ENCODE measurements around the gene NR2F2. TPM values are rescaled to one million over a fixed set of nuclear protein-coding genes. Genes with fewer than 3 reads are reported as not detected.

Gene NR2F2
- total RNA-seq, 2 experiments from 2014 or later: not detected

DNA sequence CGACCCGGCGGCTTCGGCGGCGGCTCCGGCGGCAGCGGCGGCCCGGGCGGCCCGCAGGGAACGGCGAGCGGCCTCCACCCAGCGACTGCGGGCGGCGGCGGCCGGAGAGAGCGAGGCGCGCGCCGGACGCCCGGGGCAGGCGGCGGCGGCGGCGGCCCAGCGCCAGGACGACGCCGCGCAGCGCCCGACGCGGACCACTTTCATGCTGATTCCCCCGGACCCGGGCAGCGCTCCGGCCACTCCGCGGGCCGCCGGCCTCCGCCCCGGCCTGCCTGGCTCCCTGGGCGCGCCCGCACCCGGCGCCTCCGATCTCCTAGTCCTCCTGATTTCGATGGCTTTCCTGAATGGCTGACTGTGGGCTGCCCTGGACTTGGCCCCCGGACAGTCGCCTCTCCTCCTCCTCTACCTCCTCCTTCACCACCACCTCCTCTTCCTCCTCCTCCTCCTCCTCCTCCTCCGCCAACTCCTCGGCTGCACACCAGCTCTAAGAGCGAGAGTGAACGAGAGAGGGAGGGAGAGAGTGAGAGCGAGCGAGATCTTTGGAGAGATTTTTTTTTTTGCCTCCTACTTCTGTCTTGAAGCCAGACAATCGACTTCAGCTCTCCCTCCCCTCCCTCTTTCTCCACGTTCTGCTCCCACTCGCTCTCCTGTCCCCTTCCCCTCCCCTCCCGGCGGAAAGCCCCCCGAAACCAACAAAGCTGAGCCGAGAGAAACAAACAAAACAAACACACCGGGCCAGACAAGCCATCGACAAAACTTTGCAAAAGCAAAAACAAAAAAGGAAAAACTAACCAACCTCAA is 844 bp downstream of the NR2F2 start:
- Mint-ChIP-seq H3K27me3 (peaks cover 81% of the 10 kb centered on the region), H3K27ac (no peak overlapping the region), H3K4me3 (peak overlapping the region; percentile 35), H3K4me1 (ENCODE audit: low read depth) (peaks cover 16% of the 10 kb centered on the region), H3K9me3 (no peaks in the 10 kb centered on the region), H3K36me3 (ENCODE audit: low read depth) (peaks cover 3% of the 10 kb centered on the region)
- intact Hi-C loops (cut with micrococcal nuclease): no loop called here
- TF ChIP-seq, protein P1, sequence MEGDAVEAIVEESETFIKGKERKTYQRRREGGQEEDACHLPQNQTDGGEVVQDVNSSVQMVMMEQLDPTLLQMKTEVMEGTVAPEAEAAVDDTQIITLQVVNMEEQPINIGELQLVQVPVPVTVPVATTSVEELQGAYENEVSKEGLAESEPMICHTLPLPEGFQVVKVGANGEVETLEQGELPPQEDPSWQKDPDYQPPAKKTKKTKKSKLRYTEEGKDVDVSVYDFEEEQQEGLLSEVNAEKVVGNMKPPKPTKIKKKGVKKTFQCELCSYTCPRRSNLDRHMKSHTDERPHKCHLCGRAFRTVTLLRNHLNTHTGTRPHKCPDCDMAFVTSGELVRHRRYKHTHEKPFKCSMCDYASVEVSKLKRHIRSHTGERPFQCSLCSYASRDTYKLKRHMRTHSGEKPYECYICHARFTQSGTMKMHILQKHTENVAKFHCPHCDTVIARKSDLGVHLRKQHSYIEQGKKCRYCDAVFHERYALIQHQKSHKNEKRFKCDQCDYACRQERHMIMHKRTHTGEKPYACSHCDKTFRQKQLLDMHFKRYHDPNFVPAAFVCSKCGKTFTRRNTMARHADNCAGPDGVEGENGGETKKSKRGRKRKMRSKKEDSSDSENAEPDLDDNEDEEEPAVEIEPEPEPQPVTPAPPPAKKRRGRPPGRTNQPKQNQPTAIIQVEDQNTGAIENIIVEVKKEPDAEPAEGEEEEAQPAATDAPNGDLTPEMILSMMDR (IDR thresholded peaks at IDR 0.05): no peak
- DNase-seq: no peak
- POLR2A ChIA-PET: no interaction called here
- CTCF ChIA-PET: no interaction called here
- no peak for ATAC-seq

DNA sequence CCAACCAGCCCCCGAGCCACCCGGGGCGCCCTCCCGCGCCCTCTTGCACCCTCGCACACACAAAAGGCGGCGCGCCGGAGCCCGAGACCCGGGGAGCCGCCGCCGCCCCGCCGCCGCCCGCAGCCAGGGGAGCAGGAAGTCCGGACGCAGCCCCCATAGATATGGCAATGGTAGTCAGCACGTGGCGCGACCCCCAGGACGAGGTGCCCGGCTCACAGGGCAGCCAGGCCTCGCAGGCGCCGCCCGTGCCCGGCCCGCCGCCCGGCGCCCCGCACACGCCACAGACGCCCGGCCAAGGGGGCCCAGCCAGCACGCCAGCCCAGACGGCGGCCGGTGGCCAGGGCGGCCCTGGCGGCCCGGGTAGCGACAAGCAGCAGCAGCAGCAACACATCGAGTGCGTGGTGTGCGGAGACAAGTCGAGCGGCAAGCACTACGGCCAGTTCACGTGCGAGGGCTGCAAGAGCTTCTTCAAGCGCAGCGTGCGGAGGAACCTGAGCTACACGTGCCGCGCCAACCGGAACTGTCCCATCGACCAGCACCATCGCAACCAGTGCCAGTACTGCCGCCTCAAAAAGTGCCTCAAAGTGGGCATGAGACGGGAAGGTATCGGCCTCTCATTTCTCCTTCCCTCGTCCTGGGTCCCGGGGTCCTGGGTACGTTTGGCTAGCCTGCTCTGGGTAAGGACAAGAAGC is 1.6 kb downstream of the NR2F2 start:
- ChIA-PET POLR2A (no interaction called here), CTCF (no interaction called here)
- Mint-ChIP-seq H3K4me1 (ENCODE audit: low read depth) (peaks cover 14% of the 10 kb centered on the region), H3K9me3 (no peaks in the 10 kb centered on the region), H3K27ac (no peak overlapping the region), H3K4me3 (peak overlapping the region; percentile 35), H3K36me3 (ENCODE audit: low read depth) (peaks cover 3% of the 10 kb centered on the region), H3K27me3 (peaks cover 81% of the 10 kb centered on the region)
- DNase-seq (no peak), ATAC-seq (no peak)
- TF ChIP-seq, protein P1 (IDR thresholded peaks at IDR 0.05): no peak
- intact Hi-C loops (cut with micrococcal nuclease): no loop called here

DNA sequence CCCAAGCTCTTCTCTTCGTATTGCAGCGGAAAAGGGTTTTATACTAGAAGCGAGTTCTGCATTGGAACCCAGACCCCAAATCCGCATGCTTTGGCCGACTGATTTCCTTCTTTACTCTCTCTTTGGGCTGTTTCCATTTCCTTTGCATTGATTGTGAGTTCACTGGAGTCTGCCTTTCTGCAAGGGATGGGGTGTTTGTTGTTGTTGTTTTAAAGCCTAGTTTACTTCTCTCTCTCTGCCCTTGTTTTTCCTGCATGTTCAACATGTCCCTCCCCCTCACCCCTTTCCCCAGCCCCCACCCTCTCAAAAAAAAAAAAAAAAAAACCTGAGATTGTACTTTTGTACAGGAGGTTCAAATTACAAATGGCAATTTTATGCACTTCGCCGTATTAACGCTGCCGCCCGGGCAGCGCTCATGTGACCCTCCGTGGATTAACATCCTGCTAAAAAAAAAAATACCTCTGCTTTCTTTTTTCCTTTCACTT is 2.2 kb downstream of the NR2F2 start:
- DNase-seq (no peak), ATAC-seq (no peak)
- H3K27me3 Mint-ChIP-seq: peaks cover 83% of the 10 kb centered on the region
- H3K4me1 Mint-ChIP-seq (ENCODE audit: low read depth): peaks cover 14% of the 10 kb centered on the region
- intact Hi-C loops (cut with micrococcal nuclease): no loop called here
- no peaks in the 10 kb centered on the region for H3K9me3 Mint-ChIP-seq
- peaks cover 3% of the 10 kb centered on the region for H3K36me3 Mint-ChIP-seq (ENCODE audit: low read depth)
- TF ChIP-seq, protein P1 (IDR thresholded peaks at IDR 0.05): no peak
- ChIA-PET CTCF (no interaction called here), POLR2A (no interaction called here)
- H3K4me3 Mint-ChIP-seq: peak overlapping the region; percentile 32
- no peak overlapping the region for H3K27ac Mint-ChIP-seq

DNA sequence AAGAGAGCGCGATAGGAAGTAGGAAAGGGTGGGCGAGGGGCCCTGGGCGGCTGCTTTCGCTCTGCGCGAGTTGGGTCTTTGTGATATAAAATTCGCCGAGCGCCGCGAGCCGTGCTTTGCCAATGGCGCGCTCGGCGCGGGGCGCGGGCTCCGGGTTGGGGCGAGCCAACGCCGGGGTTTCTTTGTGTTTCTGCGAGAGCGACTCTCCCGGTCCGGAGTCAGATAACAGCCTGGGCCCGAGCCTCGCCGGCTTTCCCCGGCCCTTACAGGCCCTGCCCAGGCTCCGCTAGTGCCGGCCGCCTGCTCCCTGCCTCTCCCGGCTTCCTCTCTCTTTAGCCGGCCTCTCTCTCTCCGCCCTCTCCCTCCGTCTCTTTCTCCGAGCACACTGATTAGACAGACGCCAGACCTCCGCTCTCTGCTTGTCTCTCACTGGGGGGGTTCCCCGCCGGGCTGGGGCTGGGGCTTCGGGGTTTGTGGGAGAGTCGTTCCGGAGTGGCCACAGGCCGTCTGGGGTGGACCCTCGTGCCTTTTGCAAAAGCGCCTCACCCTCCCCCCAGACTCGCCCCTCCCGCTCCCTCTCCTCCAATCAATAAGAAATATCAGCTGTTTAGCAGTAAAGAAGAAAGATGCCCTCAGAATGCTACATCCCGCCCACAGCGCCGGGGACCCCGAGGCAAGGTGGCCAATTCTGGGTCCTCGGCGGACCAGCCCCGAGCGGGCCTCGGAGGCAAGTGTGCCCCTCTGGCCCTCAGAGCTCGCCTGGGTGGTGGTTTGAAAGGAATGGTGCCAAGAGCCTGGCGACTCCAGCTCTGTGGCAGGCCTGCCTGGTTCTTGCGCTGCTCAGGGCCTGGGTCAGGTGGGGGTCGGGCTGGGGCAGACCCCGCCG is 2.9 kb downstream of the NR2F2 start:
- Mint-ChIP-seq H3K36me3 (ENCODE audit: low read depth) (peaks cover 3% of the 10 kb centered on the region), H3K4me1 (ENCODE audit: low read depth) (peaks cover 14% of the 10 kb centered on the region), H3K27me3 (peaks cover 81% of the 10 kb centered on the region), H3K4me3 (peak overlapping the region; percentile 32), H3K9me3 (no peaks in the 10 kb centered on the region), H3K27ac (no peak overlapping the region)
- ChIA-PET CTCF (no interaction called here), POLR2A (no interaction called here)
- ATAC-seq (no peak), DNase-seq (no peak)
- intact Hi-C loops (cut with micrococcal nuclease): no loop called here
- TF ChIP-seq, protein P1 (IDR thresholded peaks at IDR 0.05): no peak
